SU-DHL-6 (cell line): ENCODE data around the gene SUSD3.

Source experiments
- H2AFZ ChIP-seq: fragments of 200-600 bp; sonication (generic); 2 replicates; pipeline ENCODE4 v1.6.1; 2014; ENCODE audit warnings: low read depth, mild to moderate bottlenecking, moderate library complexity, mixed read lengths, antibody characterized with exemption, low read length; ENCODE audit not compliant: severe bottlenecking
- H3F3A ChIP-seq: fragments of 200-600 bp; shearing (Covaris generic); 2 replicates; pipeline ENCODE4 v1.6.0; 2016; ENCODE audit warnings: antibody characterized with exemption, mild to moderate bottlenecking; ENCODE audit not compliant: insufficient read depth
- H3K27ac ChIP-seq: fragments of 200-600 bp; sonication (generic); 2 replicates; pipeline ENCODE4 v1.5.1; 2016; ENCODE audit warnings: low read depth, mild to moderate bottlenecking, low read length, moderate library complexity, mixed read lengths
- H3K27me3 ChIP-seq: fragments of 200-600 bp; sonication (generic), shearing (Covaris generic); 2 replicates; pipeline ENCODE4 v1.6.0; 2014; ENCODE audit warnings: mild to moderate bottlenecking, low read length
- H3K36me3 ChIP-seq: fragments of 200-600 bp; sonication (generic); 2 replicates; pipeline ENCODE4 v1.6.1; 2014; ENCODE audit warnings: mild to moderate bottlenecking, low read length, mixed read lengths
- H3K4me2 ChIP-seq: fragments of 300-600, 200-600 bp; shearing (Covaris generic), sonication (generic); 2 replicates; pipeline ENCODE4 v1.6.0; 2014; ENCODE audit warnings: low read length, low read depth, mild to moderate bottlenecking; ENCODE audit not compliant: poor library complexity, severe bottlenecking
- H3K4me3 ChIP-seq: fragments of 200-600 bp; sonication (generic); 2 replicates; pipeline ENCODE4 v1.5.1; 2014; ENCODE audit warnings: antibody characterized with exemption, low read length, mild to moderate bottlenecking, mixed read lengths; ENCODE audit not compliant: insufficient read depth, poor library complexity, severe bottlenecking
- H3K79me2 ChIP-seq: fragments of 200-600 bp; sonication (generic); 2 replicates; pipeline ENCODE4 v1.6.1; 2014; ENCODE audit warnings: mild to moderate bottlenecking, low read length, moderate library complexity; ENCODE audit not compliant: insufficient read depth
- H3K9ac ChIP-seq: fragments of 200-600 bp; sonication (generic); 2 replicates; pipeline ENCODE4 v1.7.0; 2014; ENCODE audit warnings: mild to moderate bottlenecking, low read length
- H3K9me2 ChIP-seq: fragments of 200-600 bp; sonication (generic); replicated peaks from 2 replicates; pipeline ENCODE4 v1.6.1; 2014; ENCODE audit warnings: low read length; ENCODE audit not compliant: insufficient read depth
- H3K9me3 ChIP-seq: fragments of 200-600 bp; sonication (generic); 2 replicates; pipeline ENCODE4 v1.6.1; 2014; ENCODE audit warnings: low read length, mixed read lengths; ENCODE audit not compliant: insufficient read depth
- H4K20me1 ChIP-seq: fragments of 200-600 bp; sonication (generic); 2 replicates; pipeline ENCODE4 v1.6.1; 2014; ENCODE audit warnings: low read depth, mild to moderate bottlenecking, antibody characterized with exemption, low read length, moderate library complexity, mixed read lengths
- EZH2phosphoT487 ChIP-seq: fragments of 200-600 bp; sonication (generic), shearing (Covaris generic); conservative IDR thresholded peaks from 2 replicates; pipeline ENCODE4 v1.6.1; 2018; ENCODE audit warnings: mild to moderate bottlenecking, antibody characterized with exemption, low read length, moderate library complexity, mixed read lengths
- TF ChIP-seq, protein P1 (sequence below): fragments of 200-600 bp; sonication (generic); IDR thresholded peaks from one replicate; pipeline ENCODE4 v1.5.1; 2017; ENCODE audit warnings: antibody characterized with exemption, mild to moderate bottlenecking, low read length, moderate library complexity; ENCODE audit not compliant: insufficient read depth, poor library complexity, severe bottlenecking

SUSD3 gene

DNA sequence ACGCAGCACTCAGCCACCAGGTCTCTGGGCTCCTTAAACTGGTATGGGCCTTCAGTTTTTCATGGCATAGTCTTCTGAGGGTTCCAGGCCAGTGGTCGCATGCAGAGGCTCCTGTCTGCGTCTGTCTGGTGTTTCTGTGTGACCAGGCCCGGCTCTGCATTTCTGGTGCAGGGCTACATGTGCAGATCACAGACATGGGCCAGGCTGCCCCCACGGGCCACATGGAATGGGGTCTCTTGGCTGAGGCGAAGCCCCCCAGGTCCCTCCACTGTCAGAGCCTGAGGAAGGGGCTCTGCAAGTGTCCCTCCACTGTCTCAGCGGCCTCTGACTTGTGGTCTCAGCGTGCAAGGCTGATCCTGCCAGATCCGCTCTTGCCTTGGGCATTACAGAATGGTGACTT, 21.9 kb downstream of the SUSD3 start:
- Histone ChIP-seq H3K36me3 (no peaks in the 10 kb centered on the region), H3F3A (no peaks in the 10 kb centered on the region), H3K4me2 (no peak overlapping the region), H2AFZ (no peak overlapping the region), H3K4me3 (no peak overlapping the region), H3K27me3 (no peaks in the 10 kb centered on the region), H4K20me1 (no peaks in the 10 kb centered on the region), H3K27ac (no peak overlapping the region), H3K9ac (no peak overlapping the region), H3K79me2 (no peaks in the 10 kb centered on the region), H3K9me3 (no peaks in the 10 kb centered on the region), H3K9me2 (no peaks in the 10 kb centered on the region)
- TF ChIP-seq, protein P1, sequence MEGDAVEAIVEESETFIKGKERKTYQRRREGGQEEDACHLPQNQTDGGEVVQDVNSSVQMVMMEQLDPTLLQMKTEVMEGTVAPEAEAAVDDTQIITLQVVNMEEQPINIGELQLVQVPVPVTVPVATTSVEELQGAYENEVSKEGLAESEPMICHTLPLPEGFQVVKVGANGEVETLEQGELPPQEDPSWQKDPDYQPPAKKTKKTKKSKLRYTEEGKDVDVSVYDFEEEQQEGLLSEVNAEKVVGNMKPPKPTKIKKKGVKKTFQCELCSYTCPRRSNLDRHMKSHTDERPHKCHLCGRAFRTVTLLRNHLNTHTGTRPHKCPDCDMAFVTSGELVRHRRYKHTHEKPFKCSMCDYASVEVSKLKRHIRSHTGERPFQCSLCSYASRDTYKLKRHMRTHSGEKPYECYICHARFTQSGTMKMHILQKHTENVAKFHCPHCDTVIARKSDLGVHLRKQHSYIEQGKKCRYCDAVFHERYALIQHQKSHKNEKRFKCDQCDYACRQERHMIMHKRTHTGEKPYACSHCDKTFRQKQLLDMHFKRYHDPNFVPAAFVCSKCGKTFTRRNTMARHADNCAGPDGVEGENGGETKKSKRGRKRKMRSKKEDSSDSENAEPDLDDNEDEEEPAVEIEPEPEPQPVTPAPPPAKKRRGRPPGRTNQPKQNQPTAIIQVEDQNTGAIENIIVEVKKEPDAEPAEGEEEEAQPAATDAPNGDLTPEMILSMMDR, result no peak
- TF ChIP-seq EZH2phosphoT487, result no peak

DNA sequence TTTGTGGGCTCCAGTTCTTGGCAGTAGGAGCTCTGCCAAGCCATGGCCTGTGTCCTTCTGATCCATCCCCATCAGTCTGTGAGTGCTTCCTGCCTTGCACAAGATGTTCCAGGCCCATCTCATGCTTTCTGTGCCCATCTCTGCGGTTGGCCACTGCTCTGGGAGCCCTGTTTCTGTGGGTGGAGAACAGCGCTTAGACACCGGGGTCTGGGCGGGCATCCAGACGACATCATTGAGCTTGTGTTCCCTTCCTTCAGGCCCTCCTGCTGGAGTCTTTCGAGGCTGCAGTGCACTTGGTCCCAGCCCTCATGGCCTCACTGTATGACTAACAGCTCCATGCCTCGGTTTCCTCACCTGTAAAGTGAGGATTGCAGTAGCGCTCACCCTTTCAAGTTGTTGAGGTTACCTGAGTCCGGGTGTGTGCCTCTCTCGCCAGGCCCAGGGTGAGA, 22.6 kb downstream of the SUSD3 start:
- Histone ChIP-seq H3K9me3 (no peaks in the 10 kb centered on the region), H3K27ac (no peak overlapping the region), H3K9ac (no peak overlapping the region), H3K9me2 (no peaks in the 10 kb centered on the region), H3K4me3 (no peak overlapping the region), H3K36me3 (no peaks in the 10 kb centered on the region), H3K79me2 (no peaks in the 10 kb centered on the region), H4K20me1 (no peaks in the 10 kb centered on the region), H3K27me3 (no peaks in the 10 kb centered on the region), H2AFZ (no peak overlapping the region), H3K4me2 (no peak overlapping the region), H3F3A (no peaks in the 10 kb centered on the region)
- no peak for TF ChIP-seq EZH2phosphoT487
- TF ChIP-seq, protein P1, result no peak

DNA sequence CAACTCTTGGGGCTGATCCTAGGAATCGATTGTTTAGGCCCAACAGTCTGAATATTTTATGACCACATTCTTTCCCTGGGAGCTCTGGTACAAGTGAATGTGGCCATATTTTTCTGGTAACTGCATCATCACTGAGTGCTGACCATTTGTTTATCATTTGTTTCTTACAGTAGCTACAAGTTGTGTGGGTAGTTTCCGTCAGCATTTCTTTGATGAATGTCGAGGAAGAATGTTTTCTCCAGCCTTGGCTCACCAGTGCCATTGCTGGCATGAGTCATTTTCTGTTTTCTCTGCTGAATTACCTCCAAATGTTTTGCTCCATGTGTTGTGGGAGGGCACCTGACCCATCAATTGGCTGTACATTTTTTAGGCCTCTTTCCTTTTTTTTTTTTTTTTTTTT, 23.4 kb downstream of the SUSD3 start:
- H3K9ac ChIP-seq, result no peak overlapping the region
- no peaks in the 10 kb centered on the region for H3K9me2 ChIP-seq
- H4K20me1 ChIP-seq, result no peaks in the 10 kb centered on the region
- TF ChIP-seq EZH2phosphoT487, result no peak
- TF ChIP-seq, protein P1, result no peak
- no peak overlapping the region for H3K4me2 ChIP-seq
- H3K79me2 ChIP-seq, result no peaks in the 10 kb centered on the region
- no peaks in the 10 kb centered on the region for H3F3A ChIP-seq
- H3K36me3 ChIP-seq, result no peaks in the 10 kb centered on the region
- no peaks in the 10 kb centered on the region for H3K9me3 ChIP-seq
- H3K27ac ChIP-seq, result no peak overlapping the region
- H3K4me3 ChIP-seq, result no peak overlapping the region
- no peaks in the 10 kb centered on the region for H3K27me3 ChIP-seq
- no peak overlapping the region for H2AFZ ChIP-seq
